SK-N-SH treated with all-trans-retinoic acid at 6 μM for 48 hours (cell line): Measurements from ENCODE around the gene STPG3.

Source experiments
- ATAC-seq: fragments of 200-7000 bp; cut with Tn5 transposase; 3 replicates; pipeline ENCODE4 v1.9.1; 2020; ENCODE audit warnings: mild to moderate bottlenecking, moderate library complexity
- ARNTL ChIP-seq: fragments of 450-650 bp; formaldehyde crosslinking; IDR thresholded peaks from 2 replicates; pipeline ENCODE4 v1.5.0; 2020; ENCODE audit warnings: low read depth, mild to moderate bottlenecking, moderate library complexity, borderline replicate concordance
- CSDC2 ChIP-seq: fragments of 250-450 bp; sonication (Bioruptor Pico); IDR thresholded peaks from 2 replicates; pipeline ENCODE4 v1.5.0; 2020; ENCODE audit warnings: mild to moderate bottlenecking, moderate library complexity
- CSRNP3 ChIP-seq: fragments of 250-450 bp; sonication (Bioruptor Pico); IDR thresholded peaks from 2 replicates; pipeline ENCODE4 v1.5.1; 2021; ENCODE audit warnings: mild to moderate bottlenecking, moderate library complexity
- ESRRG ChIP-seq: fragments of 250-450 bp; sonication (Bioruptor Pico); IDR thresholded peaks from 2 replicates; pipeline ENCODE4 v1.6.1; 2021; ENCODE audit warnings: mild to moderate bottlenecking
- GLIS3 ChIP-seq: fragments of 250-450 bp; sonication (Bioruptor Pico); IDR thresholded peaks from 2 replicates; pipeline ENCODE4 v1.5.0; 2020; ENCODE audit warnings: mild to moderate bottlenecking, moderate library complexity
- ISL1 ChIP-seq: fragments of 250-450 bp; sonication (Bioruptor Pico); IDR thresholded peaks from 2 replicates; pipeline ENCODE4 v2.1.2; 2022; ENCODE audit warnings: mild to moderate bottlenecking, moderate library complexity
- OSR1 ChIP-seq: fragments of 250-450 bp; sonication (Bioruptor Pico); IDR thresholded peaks from 2 replicates; pipeline ENCODE4 v1.8.0; 2022; ENCODE audit warnings: moderate library complexity, mild to moderate bottlenecking, inconsistent platforms
- PPARA ChIP-seq: fragments of 250-450 bp; sonication (Bioruptor Pico); IDR thresholded peaks from 2 replicates; pipeline ENCODE4 v1.5.0; 2020; ENCODE audit warnings: mild to moderate bottlenecking, borderline replicate concordance
- SNAI2 ChIP-seq: fragments of 250-450 bp; sonication (Bioruptor Pico); IDR thresholded peaks from 2 replicates; pipeline ENCODE4 v1.5.0; 2020; ENCODE audit warnings: mild to moderate bottlenecking, moderate library complexity
- TCF4 ChIP-seq: fragments of 250-450 bp; sonication (Bioruptor Pico); IDR thresholded peaks from 2 replicates; pipeline ENCODE4 v1.8.0; 2021; ENCODE audit warnings: mild to moderate bottlenecking, moderate library complexity, borderline replicate concordance
- TOX ChIP-seq: fragments of 250-450 bp; sonication (Bioruptor Pico); IDR thresholded peaks from 2 replicates; pipeline ENCODE4 v1.8.0; 2021; ENCODE audit warnings: mild to moderate bottlenecking, moderate library complexity, borderline replicate concordance
- ZC3H10 ChIP-seq: fragments of 250-450 bp; sonication (Bioruptor Pico); IDR thresholded peaks from 2 replicates; pipeline ENCODE4 v1.5.1; 2021; ENCODE audit warnings: mild to moderate bottlenecking, moderate library complexity
- ZFP30 ChIP-seq: fragments of 450-650 bp; formaldehyde crosslinking; IDR thresholded peaks from 2 replicates; pipeline ENCODE4 v1.5.0; 2022; ENCODE audit warnings: mild to moderate bottlenecking, moderate library complexity
- ZNF565 ChIP-seq: fragments of 450-650 bp; formaldehyde crosslinking; conservative IDR thresholded peaks from 2 replicates; pipeline ENCODE4 v1.5.0; 2020; ENCODE audit warnings: low read depth, mild to moderate bottlenecking, moderate library complexity
- ZNF70 ChIP-seq: fragments of 450-650 bp; formaldehyde crosslinking; IDR thresholded peaks from 2 replicates; pipeline ENCODE4 v1.5.0; 2020; ENCODE audit warnings: mild to moderate bottlenecking, moderate library complexity
- ZNF8 ChIP-seq: fragments of 450-650 bp; formaldehyde crosslinking; IDR thresholded peaks from 2 replicates; pipeline ENCODE4 v1.5.0; 2020; ENCODE audit warnings: mild to moderate bottlenecking, moderate library complexity
- TF ChIP-seq, protein P1 (sequence below): fragments of 250-450 bp; sonication (Bioruptor Pico); IDR thresholded peaks from 2 replicates; pipeline ENCODE4 v1.5.1; 2020; ENCODE audit warnings: low read depth, mild to moderate bottlenecking, moderate library complexity
- TF ChIP-seq, protein P2 (sequence below): fragments of 250-450 bp; sonication (Bioruptor Pico); IDR thresholded peaks from 2 replicates; pipeline ENCODE4 v1.8.0; 2020; ENCODE audit warnings: mild to moderate bottlenecking, moderate library complexity, borderline replicate concordance
- TF ChIP-seq, protein P3 (sequence below): fragments of 250-450 bp; sonication (Bioruptor Pico); IDR thresholded peaks from 2 replicates; pipeline ENCODE4 v1.5.0; 2020; ENCODE audit warnings: mild to moderate bottlenecking, moderate library complexity

Gene STPG3

GRCh38 chr9:137215196-137215986 lies 35.7 kb upstream of the STPG3 start (continued):
- no peak for TF ChIP-seq TCF4 (CRISPR knock-in tag)
- no peak for TF ChIP-seq ZNF70
- TF ChIP-seq TOX (CRISPR knock-in tag) = no peak
- TF ChIP-seq, protein P1, sequence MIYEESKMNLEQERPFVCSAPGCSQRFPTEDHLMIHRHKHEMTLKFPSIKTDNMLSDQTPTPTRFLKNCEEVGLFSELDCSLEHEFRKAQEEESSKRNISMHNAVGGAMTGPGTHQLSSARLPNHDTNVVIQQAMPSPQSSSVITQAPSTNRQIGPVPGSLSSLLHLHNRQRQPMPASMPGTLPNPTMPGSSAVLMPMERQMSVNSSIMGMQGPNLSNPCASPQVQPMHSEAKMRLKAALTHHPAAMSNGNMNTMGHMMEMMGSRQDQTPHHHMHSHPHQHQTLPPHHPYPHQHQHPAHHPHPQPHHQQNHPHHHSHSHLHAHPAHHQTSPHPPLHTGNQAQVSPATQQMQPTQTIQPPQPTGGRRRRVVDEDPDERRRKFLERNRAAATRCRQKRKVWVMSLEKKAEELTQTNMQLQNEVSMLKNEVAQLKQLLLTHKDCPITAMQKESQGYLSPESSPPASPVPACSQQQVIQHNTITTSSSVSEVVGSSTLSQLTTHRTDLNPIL (CRISPR knock-in tag) = no peak
- TF ChIP-seq CSDC2 (CRISPR knock-in tag) = no peak
- TF ChIP-seq, protein P2, sequence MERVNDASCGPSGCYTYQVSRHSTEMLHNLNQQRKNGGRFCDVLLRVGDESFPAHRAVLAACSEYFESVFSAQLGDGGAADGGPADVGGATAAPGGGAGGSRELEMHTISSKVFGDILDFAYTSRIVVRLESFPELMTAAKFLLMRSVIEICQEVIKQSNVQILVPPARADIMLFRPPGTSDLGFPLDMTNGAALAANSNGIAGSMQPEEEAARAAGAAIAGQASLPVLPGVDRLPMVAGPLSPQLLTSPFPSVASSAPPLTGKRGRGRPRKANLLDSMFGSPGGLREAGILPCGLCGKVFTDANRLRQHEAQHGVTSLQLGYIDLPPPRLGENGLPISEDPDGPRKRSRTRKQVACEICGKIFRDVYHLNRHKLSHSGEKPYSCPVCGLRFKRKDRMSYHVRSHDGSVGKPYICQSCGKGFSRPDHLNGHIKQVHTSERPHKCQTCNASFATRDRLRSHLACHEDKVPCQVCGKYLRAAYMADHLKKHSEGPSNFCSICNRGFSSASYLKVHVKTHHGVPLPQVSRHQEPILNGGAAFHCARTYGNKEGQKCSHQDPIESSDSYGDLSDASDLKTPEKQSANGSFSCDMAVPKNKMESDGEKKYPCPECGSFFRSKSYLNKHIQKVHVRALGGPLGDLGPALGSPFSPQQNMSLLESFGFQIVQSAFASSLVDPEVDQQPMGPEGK (CRISPR knock-in tag) = no peak

- ATAC-seq = no peak
- TF ChIP-seq TOX (CRISPR knock-in tag) (no peak), ISL1 (CRISPR knock-in tag) (no peak), ZNF8 (CRISPR knock-in tag) (no peak), ZC3H10 (CRISPR knock-in tag) (no peak), SNAI2 (no peak), OSR1 (CRISPR knock-in tag) (no peak), GLIS3 (CRISPR knock-in tag) (no peak), PPARA (CRISPR knock-in tag) (no peak), CSDC2 (CRISPR knock-in tag) (no peak), CSRNP3 (CRISPR knock-in tag) (no peak)
- TF ChIP-seq, protein P3, sequence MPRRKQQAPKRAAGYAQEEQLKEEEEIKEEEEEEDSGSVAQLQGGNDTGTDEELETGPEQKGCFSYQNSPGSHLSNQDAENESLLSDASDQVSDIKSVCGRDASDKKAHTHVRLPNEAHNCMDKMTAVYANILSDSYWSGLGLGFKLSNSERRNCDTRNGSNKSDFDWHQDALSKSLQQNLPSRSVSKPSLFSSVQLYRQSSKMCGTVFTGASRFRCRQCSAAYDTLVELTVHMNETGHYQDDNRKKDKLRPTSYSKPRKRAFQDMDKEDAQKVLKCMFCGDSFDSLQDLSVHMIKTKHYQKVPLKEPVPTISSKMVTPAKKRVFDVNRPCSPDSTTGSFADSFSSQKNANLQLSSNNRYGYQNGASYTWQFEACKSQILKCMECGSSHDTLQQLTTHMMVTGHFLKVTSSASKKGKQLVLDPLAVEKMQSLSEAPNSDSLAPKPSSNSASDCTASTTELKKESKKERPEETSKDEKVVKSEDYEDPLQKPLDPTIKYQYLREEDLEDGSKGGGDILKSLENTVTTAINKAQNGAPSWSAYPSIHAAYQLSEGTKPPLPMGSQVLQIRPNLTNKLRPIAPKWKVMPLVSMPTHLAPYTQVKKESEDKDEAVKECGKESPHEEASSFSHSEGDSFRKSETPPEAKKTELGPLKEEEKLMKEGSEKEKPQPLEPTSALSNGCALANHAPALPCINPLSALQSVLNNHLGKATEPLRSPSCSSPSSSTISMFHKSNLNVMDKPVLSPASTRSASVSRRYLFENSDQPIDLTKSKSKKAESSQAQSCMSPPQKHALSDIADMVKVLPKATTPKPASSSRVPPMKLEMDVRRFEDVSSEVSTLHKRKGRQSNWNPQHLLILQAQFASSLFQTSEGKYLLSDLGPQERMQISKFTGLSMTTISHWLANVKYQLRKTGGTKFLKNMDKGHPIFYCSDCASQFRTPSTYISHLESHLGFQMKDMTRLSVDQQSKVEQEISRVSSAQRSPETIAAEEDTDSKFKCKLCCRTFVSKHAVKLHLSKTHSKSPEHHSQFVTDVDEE (CRISPR knock-in tag) = no peak
- TF ChIP-seq, protein P2 (CRISPR knock-in tag) = no peak
Observed at GRCh38 chr9:137216188-137216965, 34.7 kb upstream of the STPG3 start.

DNA sequence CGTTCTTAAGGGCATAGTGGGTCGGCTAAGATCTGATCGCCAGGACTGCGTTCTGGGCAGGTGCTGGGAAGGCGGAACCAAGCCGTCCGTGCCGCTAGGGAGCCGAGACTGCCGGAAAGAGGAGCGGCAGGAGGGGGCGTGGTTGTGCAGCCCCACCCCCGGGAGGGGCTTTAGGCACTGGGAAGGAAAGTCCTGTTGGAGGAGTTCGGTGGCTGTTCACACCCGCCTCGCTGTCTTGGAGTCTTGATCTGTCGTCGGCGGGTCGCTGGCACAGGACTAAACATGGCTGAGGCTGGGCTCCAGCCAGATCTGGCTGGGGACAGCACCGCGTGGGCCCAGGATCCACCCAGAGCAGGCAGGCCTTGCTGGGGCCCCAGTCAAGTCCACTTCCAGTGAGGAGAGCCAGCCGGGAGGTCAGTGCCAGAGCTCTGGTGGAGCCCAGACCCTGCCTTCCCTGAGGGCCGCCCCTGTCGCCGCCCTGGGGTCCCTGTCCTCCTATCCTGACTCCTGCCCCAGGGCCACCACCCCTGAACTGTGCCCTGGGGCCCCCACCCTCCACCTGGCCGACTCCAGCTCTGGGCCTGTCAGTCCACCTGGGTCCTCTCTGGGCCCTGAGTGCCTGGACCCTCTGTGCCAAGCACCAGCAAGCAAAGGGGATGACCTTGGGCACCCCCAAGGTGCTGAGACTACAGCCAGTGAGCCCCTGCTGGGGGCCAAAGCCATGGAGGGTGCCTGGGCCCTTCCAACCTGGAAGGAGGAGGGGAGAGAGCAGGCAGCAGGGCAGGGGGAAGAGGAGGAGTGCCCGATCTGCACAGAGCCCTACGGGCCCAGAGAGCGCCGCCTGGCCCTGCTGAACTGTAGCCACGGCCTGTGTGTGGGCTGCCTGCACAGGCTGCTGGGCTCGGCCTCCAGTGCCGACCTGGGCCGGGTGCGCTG lies 33.5 kb upstream of the STPG3 start:
- no peak for ATAC-seq
- no peak for TF ChIP-seq ARNTL (CRISPR knock-in tag)
- TF ChIP-seq ZNF565 (CRISPR knock-in tag) = no peak
- TF ChIP-seq ZNF70 = no peak
- no peak for TF ChIP-seq ZFP30 (CRISPR knock-in tag)
- no peak for TF ChIP-seq ZC3H10 (CRISPR knock-in tag)
- no peak for TF ChIP-seq ESRRG (CRISPR knock-in tag)
- no peak for TF ChIP-seq ZNF8 (CRISPR knock-in tag)
- no peak for TF ChIP-seq GLIS3 (CRISPR knock-in tag)
- TF ChIP-seq, protein P1 (CRISPR knock-in tag) = no peak
- TF ChIP-seq ISL1 (CRISPR knock-in tag) = no peak
- TF ChIP-seq TCF4 (CRISPR knock-in tag) = no peak
- TF ChIP-seq, protein P3 (CRISPR knock-in tag) = no peak
- TF ChIP-seq OSR1 (CRISPR knock-in tag) = no peak
